ENCODE measurements around the gene OSBPL6. TPM values are rescaled to one million over a fixed set of nuclear protein-coding genes. Genes with fewer than 3 reads are reported as not detected.

OSBPL6 gene
- total and polyA plus RNA-seq, 2 of the 13 experiments (the other 11 are each of a cell fraction or from before 2014, with no cell fraction given), result 0.03 to 0.11 TPM

DNA sequence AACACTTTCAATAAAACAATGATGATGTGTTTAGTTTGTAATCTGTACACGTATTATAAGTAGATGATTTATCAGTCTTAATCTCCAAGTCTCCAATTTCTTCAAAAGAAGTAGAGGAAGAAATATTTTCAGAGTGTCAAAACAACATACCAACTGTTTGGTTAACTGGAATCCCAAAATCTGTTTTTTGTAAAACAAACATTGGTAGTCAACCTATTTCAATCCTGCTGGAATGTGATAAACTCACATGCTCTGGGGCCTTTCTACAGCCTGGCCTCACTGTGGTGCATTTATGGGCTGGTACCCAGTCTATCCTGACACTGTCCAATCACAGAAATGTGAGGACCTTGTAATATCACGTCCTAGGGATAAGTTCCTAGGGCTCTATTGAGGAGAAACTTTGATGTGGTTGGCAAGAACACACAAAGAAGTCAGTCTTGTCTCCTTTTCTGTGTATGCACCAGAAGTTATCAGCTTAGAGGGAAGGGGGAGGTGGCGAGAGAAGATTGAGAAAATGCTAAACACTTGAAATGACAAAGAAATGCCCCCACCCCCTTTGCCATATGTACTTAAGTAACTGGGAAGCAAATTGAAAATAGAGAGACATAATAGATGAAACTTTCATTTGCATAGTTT lies 209.5 kb downstream of the OSBPL6 start:
- DNase-seq (ENCODE audit: low spot score) (no peak), ATAC-seq (no peak), FAIRE-seq (no peak)
- BruUV-seq (replicated peaks), result no TSS peak
- Histone ChIP-seq H3K27ac (ENCODE audit: extremely low read length, insufficient read depth, low read length) (no peak overlapping the region), H3K27me3 (ENCODE audit: control insufficient read depth in 1 of 2, insufficient read depth in 2 of 2, low read length in 2 of 2) (no peaks in the 10 kb centered on the region), H3K4me3 (replicated peaks in 1 of 3; ENCODE audit: insufficient read depth in 1 of 3, low read depth in 2 of 3, low read length in 3 of 3) (no peak overlapping the region), H3K36me3 (replicated peaks in 1 of 2; ENCODE audit: control insufficient read depth in 1 of 2, insufficient read depth in 2 of 2, low read length in 2 of 2) (no peaks in the 10 kb centered on the region), H3K9ac (ENCODE audit: insufficient read depth, low read depth, low read length) (no peak overlapping the region), H3K79me2 (ENCODE audit: insufficient read depth, low read length) (no peaks in the 10 kb centered on the region), H3K4me1 (ENCODE audit: insufficient read depth, low read length) (no peaks in the 10 kb centered on the region), H4K20me1 (ENCODE audit: insufficient read depth, low read length) (no peaks in the 10 kb centered on the region), H3K9me3 (ENCODE audit: low read length) (no peaks in the 10 kb centered on the region), H2AFZ (ENCODE audit: low read length) (no peak overlapping the region), H3K4me2 (ENCODE audit: low read depth, low read length) (no peak overlapping the region)
- in situ Hi-C loops (cut with HindIII; ENCODE audit: extremely low pct_ligation_motif_present, low pct_unique_long_range_greater_than_20kb), result no loop called here
- intact Hi-C loops (cut with micrococcal nuclease; ENCODE audit: unreplicated experiment), result no loop called here
- ChIA-PET POLR2A (no interaction called here), CTCF (ENCODE audit: low intra/inter-chr PET ratio, low total read pairs) (no interaction called here)
- TF ChIP-seq NR3C1 (CRISPR knock-in tag; IDR thresholded peaks at IDR 0.05) (no peak), PLRG1 (conservative IDR thresholded peaks at IDR 0.05) (no peak), ZNF343 (CRISPR knock-in tag; IDR thresholded peaks at IDR 0.05) (no peak), IKZF1 (IDR thresholded peaks at IDR 0.05) (no peak), SMAD3 (CRISPR knock-in tag; IDR thresholded peaks at IDR 0.05) (no peak)
- TF ChIP-seq, protein P1, sequence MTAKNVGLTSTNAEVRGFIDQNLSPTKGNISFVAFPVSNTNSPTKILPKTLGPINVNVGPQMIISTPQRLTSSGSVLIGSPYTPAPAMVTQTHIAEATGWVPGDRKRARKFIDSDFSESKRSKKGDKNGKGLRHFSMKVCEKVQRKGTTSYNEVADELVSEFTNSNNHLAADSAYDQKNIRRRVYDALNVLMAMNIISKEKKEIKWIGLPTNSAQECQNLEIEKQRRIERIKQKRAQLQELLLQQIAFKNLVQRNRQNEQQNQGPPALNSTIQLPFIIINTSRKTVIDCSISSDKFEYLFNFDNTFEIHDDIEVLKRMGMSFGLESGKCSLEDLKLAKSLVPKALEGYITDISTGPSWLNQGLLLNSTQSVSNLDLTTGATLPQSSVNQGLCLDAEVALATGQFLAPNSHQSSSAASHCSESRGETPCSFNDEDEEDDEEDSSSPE (CRISPR knock-in tag; IDR thresholded peaks at IDR 0.05), result no peak
- WGBS (ENCODE audit: low lambda C conversion rate), result 22% methylated on average over 3 of the region's 3 CpGs

DNA sequence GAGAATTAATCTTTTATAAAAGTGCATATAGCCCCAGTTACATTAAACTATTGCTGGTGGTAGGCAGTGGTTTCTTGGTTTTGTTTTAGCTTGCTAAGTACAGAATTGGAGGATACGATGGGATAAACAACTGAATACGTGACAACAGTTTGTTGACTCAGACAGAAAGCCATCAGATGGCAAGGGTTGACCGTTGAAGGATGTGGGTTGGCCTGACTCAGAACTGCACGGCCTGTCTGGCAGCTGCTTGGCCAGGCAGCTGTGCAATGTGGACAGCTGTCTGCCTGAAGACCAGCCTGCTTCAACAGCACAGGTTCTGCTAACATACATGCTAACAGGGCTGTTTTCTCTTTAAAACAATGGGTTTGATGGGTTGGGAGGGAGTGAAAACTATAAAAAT lies 210.1 kb downstream of the OSBPL6 start:
- ChIA-PET POLR2A (no interaction called here), CTCF (ENCODE audit: low intra/inter-chr PET ratio, low total read pairs) (no interaction called here)
- no peak for DNase-seq (ENCODE audit: low spot score)
- Histone ChIP-seq H4K20me1 (ENCODE audit: insufficient read depth, low read length) (no peaks in the 10 kb centered on the region), H2AFZ (ENCODE audit: low read length) (no peak overlapping the region), H3K9ac (ENCODE audit: insufficient read depth, low read depth, low read length) (no peak overlapping the region), H3K79me2 (ENCODE audit: insufficient read depth, low read length) (no peaks in the 10 kb centered on the region), H3K9me3 (ENCODE audit: low read length) (no peaks in the 10 kb centered on the region), H3K27me3 (ENCODE audit: control insufficient read depth in 1 of 2, insufficient read depth in 2 of 2, low read length in 2 of 2) (no peaks in the 10 kb centered on the region), H3K4me2 (ENCODE audit: low read depth, low read length) (no peak overlapping the region), H3K4me1 (ENCODE audit: insufficient read depth, low read length) (no peaks in the 10 kb centered on the region), H3K4me3 (replicated peaks in 1 of 3; ENCODE audit: insufficient read depth in 1 of 3, low read depth in 2 of 3, low read length in 3 of 3) (no peak overlapping the region), H3K36me3 (replicated peaks in 1 of 2; ENCODE audit: control insufficient read depth in 1 of 2, insufficient read depth in 2 of 2, low read length in 2 of 2) (no peaks in the 10 kb centered on the region), H3K27ac (ENCODE audit: extremely low read length, insufficient read depth, low read length) (no peak overlapping the region)
- peak; percentile 61 for ATAC-seq
- 4% methylated on average over 4 of the region's 4 CpGs for WGBS (ENCODE audit: low lambda C conversion rate)
- in situ Hi-C loops (cut with HindIII; ENCODE audit: extremely low pct_ligation_motif_present, low pct_unique_long_range_greater_than_20kb), result no loop called here
- intact Hi-C loops (cut with micrococcal nuclease; ENCODE audit: unreplicated experiment), result no loop called here
- no TSS peak for BruUV-seq (replicated peaks)
- no peak for FAIRE-seq
- TF ChIP-seq ZNF3 (CRISPR knock-in tag; IDR thresholded peaks at IDR 0.05) (no peak), TEAD3 (CRISPR knock-in tag; optimal IDR thresholded peaks at IDR 0.05; ENCODE audit: borderline replicate concordance) (no peak), RBM22 (optimal IDR thresholded peaks at IDR 0.05; ENCODE audit: low read length) (no peak), PAX8 (CRISPR knock-in tag; IDR thresholded peaks at IDR 0.05; ENCODE audit: borderline replicate concordance) (no peak), WIZ (CRISPR knock-in tag; IDR thresholded peaks at IDR 0.05) (no peak), ZNF34 (CRISPR knock-in tag; IDR thresholded peaks at IDR 0.05; ENCODE audit: borderline replicate concordance) (no peak), XBP1 (CRISPR knock-in tag; IDR thresholded peaks at IDR 0.05) (no peak), EED (CRISPR knock-in tag; IDR thresholded peaks at IDR 0.05) (no peak), ZNF557 (CRISPR knock-in tag; IDR thresholded peaks at IDR 0.05) (no peak), ZNF720 (CRISPR knock-in tag; IDR thresholded peaks at IDR 0.05) (no peak), MTA3 (CRISPR knock-in tag; IDR thresholded peaks at IDR 0.05) (no peak)
- TF ChIP-seq, protein P2, sequence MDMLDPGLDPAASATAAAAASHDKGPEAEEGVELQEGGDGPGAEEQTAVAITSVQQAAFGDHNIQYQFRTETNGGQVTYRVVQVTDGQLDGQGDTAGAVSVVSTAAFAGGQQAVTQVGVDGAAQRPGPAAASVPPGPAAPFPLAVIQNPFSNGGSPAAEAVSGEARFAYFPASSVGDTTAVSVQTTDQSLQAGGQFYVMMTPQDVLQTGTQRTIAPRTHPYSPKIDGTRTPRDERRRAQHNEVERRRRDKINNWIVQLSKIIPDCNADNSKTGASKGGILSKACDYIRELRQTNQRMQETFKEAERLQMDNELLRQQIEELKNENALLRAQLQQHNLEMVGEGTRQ (IDR thresholded peaks at IDR 0.05; ENCODE audit: low read depth, low read length), result no peak
- TF ChIP-seq, protein P2 (CRISPR knock-in tag; IDR thresholded peaks at IDR 0.05; ENCODE audit: borderline replicate concordance), result no peak
